Activated T-cell treated with anti-CD3 and anti-CD28 coated beads for 4 hours (primary cell): ENCODE results near the gene KRT28.
"Not testable (repeated sequence)": the region's sequence is repeated elsewhere in the genome, so short reads cannot be mapped to it uniquely, and the experiment has no call there.

Experiments
- DNase-seq: peaks from one replicate; pipeline ENCODE4 v3.0.0-alpha.2; 2020

KRT28 gene

DNA sequence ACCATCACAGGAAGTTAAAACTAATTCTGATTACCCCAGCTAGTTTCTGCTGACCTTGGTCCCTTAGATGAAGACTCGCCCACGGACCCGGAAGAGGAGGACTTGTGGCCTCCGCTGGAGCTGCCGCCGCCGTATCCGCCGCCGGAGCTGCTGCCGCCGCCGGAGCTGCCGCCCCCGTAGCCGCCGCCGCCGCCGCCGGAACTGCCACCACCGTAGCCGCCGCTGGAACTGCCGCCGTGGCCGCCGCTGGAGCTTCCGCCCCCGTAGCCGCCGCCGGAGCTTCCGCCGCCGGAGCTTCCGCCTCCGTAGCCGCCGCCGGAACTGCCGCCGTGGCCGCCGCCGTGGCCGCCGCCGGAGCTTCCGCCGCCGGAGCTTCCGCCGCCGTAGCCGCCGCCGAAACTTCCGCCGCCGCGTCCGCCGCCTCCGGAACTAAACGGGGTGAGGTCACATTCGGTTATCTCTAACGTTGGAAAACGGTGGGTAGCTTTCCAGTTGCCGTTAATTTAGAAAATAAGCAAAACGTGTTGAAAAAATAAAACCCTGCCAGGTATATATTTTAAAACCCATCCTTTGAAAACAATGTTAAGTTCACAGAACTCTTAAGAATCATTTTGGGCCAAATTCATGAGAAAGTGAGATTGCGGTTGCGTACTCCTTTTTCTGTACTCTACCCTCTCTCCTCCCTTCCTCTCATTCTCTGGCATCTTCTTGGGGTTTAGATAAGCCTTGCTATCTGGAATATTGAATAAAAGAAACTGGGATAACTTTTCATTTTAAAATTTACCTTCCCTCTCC, 19.2 kb upstream of the KRT28 start:
- peak; percentile 74 for DNase-seq

DNA sequence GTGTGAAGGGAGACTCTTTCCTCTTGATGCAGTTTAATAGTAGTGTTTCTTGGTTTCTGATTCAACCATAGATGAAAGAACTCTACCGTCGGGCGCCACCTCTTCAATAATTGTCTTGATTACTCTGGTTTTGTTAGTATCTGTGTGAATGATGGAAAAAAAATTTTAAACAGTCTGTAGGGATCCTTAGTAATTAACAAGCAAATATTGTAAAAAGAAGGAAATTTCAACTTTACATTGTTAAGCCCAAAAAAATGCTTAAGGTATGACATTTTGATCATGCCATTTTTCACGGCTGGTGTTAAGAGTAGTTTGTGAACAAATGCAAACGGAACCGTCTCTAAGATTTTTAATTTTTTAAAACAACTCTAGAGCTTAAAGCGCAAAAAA, 18.6 kb upstream of the KRT28 start:
- no peak for DNase-seq

DNA sequence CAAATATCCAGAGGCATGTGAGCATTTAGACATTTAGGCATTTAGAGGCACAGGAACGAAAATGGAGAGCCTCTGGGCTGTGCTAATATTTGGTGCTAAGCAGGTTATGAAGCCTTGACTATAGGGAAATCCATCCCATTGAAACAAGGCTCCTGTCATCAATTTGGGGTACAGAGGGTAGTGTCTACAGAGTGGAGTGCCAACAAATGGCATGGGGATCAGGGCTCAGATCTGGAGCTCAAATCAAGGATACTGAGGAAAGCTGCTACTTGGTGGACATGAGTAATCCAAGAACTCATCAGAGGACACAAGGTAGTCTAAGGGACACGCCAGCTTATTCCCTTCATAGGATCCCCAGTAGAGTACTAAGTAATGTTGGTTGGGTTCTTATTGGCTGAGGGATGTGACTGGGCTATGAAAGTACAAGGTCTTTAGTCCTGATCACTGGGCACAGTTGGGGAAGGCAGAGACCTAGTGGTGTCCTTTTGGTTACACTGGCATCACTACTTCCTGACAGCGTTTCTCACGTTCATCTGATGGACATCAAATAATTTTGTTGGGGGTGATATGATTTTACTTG, 17.4 kb upstream of the KRT28 start:
- no peak for DNase-seq

DNA sequence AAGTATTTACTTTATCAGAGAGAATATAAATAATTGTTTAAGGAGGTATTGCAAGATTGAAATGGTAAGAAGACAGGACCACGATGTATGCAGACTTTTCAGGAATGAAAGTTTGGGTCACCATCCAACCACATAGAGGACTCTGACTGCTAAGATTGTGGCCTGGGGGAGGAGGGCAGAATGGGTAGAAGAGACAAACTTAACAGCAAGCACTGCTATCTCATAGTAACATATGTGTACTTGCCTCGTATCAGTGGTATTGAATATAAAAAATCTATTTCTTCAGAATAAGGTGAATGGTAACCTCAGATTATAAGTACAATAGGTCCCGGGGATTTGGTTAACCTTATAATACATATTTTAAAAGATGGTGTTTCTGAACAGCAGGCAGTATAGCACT, 16.8 kb upstream of the KRT28 start:
- no peak for DNase-seq

DNA sequence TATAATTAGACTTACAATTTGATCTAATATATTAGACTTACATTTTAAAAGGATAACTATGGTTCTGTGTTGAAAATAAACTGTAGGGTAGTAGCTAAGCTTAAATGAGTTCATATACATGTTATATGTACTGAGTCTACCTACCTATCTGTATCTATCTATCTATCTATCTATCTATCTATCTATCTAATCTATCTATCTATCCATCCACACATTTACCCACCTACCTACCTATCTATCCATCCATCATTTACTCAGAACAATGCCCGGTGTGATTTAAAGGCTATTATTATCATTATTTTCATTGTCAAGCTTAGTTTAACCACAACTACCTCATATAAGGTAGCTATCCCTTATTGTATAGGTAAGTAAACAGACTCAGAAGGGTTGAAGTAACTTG, 15.6 kb upstream of the KRT28 start:
- DNase-seq = no peak

DNA sequence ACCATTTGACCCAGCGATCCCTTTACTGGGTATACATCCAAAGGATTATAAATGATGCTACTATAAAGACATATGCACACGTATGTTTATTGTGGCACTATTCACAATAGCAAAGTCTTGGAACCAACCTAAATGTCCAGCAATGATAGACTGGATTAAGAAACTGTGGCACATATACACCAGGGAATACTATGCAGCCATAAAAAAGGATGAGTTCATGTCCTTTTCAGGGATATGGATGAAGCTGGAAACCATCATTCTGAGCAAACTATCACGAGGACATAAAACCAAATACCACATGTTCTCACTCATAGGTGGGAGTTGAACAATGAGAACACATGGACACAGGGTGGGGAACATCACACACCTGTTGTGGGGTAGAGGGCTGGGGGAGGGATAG, 14.9 kb upstream of the KRT28 start:
- DNase-seq = not testable (repeated sequence)

DNA sequence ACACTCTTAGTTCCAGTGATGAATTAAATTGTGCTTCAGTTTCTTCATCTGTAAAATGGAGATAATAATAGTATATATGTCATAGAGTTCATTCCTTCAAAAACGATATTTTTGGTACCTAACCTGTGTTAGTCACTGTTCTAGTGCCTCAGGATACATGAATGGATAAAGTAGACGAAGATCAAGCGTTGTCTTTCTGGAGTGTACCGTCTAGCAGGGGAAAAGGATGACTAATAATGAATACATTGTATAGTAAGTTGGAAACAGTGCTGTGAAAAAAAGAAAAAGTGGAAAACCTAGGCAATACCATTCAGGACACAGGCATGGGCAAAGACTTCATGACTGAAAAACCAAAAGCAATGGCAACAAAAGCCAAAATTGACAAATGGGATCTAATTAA, 14.0 kb upstream of the KRT28 start:
- no peak for DNase-seq

DNA sequence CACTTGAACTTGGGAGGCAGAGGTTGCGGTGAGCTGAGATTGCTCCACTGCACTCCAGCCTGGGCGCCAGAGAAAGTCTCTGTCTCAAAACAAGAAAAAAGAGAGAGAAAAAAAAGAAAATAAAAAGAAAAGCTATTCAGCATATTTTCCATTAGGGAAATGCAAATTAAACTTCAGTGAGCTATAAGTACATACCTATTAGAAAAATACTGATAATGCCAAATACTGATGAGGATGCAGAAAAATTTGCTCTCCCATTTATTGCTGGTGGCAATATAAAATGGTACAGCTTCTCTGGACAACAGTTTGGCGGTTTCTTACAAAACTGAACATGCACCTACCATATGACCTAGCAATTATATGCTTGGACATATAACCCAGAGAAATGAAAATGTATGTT, 12.9 kb upstream of the KRT28 start:
- no peak for DNase-seq

DNA sequence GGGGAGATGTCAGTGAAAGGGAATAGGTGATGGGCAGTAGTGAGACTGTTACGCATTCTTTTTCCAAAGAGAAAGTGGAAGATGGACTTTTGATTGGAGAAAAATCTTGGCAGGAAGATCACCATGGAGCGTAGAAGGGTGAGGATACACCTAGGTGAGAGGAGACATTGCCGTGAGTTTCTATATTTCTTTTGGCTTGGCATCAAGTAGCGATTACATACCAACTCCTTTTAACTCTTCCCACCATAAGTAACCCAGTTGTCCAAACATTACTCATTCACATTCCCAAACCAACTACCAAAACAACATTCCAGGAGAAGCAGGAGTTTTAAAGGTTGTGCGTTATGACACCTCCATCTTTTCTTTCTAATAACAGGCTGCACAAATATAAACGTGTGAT, 10.7 kb upstream of the KRT28 start:
- no peak for DNase-seq

DNA sequence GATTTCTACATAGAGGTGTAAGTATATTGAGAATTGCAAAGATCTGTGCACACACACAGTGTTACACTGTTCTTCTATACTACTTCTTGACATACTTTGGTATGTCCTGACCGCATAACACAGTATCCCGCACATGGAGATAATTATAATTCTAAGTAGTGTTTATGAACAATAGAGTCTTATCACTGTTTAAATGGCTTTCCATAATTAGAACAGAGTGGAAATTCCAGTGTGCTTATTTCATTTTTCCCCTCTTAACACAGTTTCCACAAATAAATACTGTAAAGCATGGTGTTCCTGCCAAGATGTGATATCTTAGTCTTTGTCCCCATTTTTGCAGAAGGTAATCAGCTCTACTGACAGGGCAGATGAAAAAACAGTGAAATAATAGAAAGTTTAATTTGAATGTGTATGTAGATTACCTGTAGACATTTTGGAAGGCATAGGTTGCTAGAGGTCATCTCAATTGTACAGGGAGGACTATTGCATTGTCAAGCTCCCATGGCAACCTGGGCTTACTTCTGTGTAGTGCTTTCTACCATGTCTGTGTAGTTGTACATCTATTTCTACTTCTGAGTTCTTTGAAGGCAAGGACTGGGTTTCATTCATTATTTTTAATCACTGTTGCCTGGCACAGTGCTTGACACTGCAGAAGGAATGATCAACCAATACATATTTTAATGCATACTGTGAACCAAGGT, 10.1 kb upstream of the KRT28 start:
- no peak for DNase-seq

DNA sequence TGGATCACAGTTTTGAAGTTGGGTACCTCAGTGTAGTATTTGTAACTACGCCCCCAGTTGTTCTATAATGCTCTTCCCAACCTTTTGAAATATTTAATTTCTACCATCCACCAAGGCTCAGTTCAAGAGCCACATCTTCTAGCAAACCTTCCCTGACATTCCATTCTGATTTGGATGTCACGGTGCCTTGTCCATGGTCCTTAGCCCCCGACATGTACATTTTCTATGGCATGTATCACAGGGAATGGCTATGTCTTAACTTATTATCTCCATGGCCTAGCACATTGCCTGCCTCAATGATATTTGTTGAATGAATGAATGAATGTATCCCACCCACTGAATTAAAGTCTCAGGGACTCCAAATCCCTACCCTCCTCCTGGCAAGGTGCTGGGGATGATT, 6.4 kb upstream of the KRT28 start:
- DNase-seq = no peak

DNA sequence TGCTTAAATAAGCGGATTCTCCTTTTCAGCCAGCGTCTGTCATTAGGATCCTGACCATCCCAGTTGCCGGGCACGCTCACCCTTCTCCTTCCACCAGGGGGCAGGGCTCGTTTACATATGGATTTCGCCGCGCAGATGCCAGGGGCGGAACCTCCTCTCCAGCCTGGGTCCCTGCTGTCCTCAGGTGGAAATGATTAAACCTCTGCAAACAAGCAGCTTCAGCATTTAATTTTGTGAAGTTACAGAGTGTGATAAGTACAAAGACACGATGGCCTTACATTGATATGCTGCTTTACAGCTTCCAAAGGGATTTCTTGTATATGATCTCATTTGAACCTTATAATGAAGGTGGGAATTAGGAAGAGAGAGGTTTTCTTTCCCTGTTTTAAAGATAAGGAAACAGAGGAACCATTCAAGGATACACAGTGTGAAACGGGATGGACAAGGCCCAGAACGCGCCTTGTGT, 3.9 kb upstream of the KRT28 start:
- peak; percentile 64 for DNase-seq

DNA sequence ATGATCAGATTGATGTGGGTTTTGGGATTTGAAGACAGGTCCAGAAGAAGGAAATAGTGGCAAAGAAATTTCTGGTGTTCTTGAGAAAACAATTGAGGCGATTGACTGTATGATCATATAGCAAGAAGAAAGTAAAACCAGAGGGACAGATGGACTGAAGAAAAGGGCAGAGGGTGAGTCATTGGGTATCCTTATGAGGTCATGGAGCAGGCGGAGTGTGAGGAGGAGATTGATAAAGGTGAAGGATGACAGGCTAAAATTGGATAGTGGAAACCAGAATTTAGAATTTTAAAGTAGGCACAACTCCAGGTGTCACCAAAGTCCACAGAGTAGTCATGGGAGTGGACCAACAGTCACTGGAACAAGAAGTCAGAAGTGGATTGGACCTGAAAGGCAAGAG, 1.4 kb upstream of the KRT28 start:
- no peak for DNase-seq

DNA sequence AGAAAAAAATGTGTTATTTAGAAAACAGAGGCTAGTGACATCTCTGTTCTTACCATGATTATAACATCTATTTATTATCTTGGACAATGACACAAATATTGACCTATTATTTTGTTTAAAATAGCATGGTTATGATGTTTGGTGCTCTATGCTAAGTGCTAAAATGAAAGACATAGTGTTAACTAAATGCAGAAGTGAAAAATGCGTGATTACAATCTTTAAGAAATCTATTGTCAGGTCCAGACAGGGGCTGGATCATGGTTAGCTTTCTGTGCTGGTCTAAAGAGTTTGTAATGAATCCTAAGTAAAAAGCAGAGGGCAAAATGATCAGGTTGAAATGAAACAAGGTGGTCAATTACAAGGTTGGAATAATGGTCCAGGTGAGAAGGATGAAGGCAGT, 622 bp upstream of the KRT28 start:
- DNase-seq = no peak

DNA sequence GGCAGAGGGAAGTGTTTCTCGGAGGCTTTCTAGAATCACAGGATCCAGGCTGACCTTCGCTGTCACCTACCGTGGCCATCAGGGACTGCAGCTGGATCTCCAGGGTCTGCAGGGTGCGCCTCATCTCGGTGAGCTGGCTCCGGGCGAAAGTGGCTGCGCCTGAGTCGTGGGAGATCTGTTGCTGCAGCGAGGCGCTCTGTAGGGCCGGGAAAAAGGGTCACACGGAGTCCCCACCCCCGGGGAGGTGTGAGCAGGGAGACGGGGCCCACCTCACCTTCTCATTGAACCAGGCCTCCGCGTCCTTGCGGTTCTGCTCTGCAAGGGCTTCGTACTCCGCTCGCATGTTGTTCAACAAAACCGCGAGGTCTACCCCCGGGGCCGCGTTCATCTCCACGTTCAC, 2.9 kb downstream of the KRT28 start:
- no peak for DNase-seq

DNA sequence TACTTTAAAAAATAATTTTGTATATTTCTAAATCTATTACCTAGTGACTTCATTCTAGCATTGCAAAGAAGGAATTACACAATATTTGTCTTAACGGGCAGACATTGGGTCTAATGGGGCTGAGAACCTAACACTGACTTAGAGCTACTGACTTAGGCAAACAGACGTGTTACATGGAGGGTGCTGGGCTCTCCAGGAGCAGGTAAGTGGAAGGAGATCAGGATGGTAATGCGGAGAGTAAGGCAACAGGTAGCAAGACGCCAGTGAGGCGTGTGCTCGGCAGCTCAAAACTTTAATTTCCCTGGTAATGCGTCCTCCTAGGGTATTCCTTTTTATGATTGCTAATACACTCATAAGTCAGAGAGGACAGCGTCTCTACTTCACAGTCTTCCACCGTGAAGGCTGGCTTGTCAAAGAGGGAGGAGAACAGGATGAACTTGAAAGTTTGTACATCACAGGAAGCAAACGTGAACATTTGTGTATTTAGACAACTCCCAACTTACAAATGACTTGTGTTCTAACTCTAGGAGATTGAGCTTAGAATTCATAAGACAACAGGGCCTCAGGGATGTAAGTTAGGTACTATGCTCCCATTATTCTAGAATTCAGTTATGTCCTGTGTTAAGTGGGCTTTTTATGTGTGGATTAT, 4.6 kb downstream of the KRT28 start:
- DNase-seq = no peak

DNA sequence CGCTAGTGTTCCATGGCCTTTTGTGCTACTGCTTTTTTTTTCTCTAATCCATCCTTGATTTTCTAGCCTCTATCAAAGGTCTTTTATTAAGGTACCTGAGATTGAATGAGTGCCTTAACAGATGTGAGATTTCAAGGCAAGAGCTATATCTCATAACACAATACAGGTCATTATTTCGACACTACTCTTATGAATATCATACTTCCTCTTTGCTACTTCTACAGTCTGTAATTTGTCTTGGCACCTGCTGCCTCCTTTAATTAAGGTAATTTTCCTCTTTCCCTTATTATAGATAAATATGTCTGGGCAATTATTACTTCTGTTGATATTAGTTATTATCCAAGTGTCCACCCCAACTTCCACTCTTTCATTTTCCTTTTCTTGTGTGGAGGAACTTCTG, 5.3 kb downstream of the KRT28 start:
- DNase-seq = no peak

DNA sequence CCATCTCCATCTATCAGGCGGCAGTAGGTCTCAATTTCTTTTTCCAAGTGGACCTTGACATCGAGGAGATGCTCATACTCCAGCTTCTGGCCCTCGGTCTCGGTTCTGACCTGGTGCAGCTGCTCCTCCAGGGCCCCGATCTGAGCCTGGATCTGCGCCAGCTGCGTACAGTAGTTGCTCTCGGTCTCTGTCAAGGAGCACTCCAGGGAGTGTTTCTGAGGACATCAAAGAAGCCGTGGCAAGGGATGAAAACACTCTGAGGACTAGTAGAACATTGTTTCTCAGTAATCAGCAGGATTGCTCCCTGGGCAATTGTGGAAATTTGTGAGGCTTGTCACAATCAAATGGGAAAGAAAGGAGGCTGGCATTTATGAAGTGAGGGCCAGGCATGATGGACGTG, 5.9 kb downstream of the KRT28 start:
- no peak for DNase-seq

DNA sequence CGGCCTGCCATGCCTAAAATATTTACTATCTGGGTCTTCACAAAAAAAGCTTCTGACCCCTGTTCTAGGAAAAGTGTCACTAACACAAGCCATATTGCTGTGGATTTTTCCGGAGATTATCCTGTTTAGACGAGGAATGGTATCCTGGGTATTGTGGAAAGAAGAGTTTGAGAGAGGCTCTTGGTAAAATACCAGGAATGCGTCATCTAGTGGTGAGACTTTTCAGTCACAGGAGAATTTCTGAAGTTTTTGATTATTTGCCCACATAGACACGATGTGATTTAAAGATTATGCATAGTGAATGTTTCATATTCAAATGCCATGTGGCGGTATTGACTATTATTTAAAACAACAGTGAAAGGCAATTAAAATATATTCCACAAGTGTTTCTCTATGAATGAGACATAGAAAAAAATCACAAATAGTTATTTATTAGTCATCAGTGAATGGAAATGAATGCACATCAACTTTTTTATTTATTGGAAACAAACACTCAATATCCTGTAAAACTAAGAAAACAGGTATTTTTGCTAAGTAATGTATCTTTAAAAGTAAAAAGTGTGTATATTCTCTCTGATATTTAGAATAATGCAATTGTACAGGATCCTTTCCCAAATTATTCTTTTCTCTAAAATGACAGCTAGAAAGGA, 7.8 kb downstream of the KRT28 start:
- DNase-seq = no peak

DNA sequence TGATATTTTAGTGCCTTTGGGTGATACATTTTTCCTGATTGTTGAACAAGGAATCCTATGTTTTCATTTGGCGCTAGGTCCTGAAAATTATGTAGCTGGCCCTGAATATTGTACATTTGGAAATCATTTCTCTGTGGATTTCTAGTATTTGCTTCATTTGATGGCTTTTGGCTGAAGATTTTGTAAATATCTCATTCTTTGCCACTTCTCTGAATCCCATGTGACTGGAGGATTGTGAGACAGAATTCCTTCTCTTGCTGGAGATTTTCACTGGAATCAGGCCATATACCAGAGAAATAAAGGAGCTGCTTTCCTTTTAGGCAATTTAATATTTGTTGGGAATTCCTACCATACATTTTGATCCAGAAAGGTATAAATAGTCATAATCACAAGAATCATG, 8.6 kb downstream of the KRT28 start:
- DNase-seq = no peak

DNA sequence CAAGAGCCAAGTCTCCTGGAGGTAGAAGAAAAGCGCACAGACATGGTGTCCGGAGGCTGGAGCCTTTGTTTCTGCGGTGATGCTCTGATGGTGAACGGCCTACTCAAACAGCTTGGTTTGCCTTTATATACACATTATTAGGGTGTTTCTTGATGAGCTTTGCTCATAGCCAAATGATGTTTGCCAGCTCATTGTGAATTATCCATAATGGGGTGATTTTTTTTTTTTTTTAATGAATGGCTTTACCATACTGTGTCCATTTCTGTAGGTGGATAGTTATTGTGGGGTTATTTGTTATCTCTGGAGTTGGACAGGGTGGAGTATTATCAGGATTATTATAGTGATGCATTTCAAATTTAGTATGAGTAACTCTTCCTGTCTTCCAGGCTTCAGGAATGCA, 17.3 kb downstream of the KRT28 start, which contains the start of gene KRT27:
Gene KRT27 (minus strand): TSS at position 101 of the 400 bp plus-strand sequence. CDS start 57 bp downstream, at position 44.
- no peak for DNase-seq

DNA sequence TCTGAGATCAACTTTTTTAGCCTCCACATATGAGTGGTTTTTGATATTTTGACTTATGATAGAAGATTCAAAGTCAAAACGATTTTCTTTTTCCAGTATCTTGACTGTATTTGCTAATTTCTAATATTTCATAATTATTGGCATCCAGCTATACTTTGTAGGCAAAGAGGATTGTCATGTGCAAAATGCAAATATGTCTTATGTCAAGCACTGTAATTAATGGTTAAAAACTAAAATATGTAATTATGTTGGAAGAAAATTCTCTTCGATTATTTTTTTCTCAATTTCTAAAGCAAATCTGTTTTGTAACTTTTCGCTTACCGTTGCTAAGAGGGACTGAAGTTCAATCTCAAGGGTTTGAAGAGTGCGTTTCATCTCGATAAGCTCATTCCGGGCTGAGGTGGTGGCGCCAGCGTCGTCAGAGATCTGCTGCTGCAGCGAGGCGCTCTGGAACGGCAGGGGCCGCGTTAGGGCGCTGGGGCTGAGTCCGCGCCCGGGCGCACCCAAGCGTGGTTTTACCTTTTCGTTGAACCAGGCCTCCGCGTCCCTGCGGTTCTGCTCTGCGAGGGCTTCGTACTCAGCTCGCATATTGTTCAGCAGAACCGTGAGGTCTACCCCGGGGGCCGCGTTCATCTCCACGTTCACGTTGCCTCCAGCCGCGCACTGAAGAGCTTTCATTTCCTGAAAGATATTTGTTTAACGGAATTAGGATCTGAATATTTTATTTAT, 20.4 kb downstream of the KRT28 start:
- DNase-seq = no peak
